GM12873 (cell line): ENCODE measurements around the gene MRPL40.
A peak's percentile ranks its signal among the peaks of the same experiment; 100 is the strongest.

Experiments
- TF ChIP-seq, protein P1 (sequence below): IDR thresholded peaks from 2 replicates; pipeline ENCODE4 v1.5.1; 2012; ENCODE audit warnings: low read depth, mild to moderate bottlenecking, moderate library complexity, low read length, control low read depth; ENCODE audit not compliant: insufficient read depth; ENCODE audit errors: missing control alignments

Gene MRPL40

DNA sequence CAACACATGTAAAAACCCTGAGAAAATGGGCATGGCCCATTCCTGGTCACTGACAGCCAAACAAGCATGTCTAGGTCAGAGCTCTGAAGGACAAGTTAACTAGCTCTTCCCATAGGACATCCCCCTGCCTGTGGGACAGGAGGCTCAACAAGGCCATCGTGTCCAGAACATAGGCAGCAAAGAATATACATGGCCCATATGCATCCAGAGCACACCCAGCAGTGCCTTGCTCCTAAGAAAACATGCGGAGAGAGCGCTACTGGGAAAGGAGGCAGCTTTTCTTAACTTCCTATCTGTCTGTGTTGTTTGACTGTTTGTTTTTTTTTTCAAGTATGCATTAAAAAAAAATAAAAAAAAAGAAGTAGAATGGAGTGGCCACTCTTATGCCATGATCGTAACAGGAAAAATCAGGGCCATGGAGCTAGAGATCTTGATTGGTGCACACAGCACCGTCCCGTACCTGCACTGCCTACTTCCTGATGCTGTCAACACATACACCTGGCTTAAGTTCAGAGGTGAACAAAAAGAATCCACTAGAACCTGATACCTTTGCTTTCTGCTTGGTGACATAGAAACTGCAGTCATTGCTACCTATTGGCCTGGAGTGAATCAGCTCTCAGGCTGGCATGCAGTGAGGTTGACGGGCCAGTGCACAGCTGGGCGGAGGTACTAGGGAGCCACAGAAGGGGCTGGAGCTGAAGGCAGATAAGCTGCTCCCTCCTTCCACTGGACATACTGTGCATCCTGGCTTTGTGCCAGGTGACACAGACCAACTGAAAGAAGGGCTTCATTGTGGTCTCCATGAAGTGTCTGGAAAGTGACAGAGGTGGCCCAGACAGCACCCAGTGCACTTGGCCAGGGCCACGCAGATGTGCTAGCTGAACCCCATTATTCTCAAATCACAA is 34.8 kb downstream of the MRPL40 start:
- TF ChIP-seq, protein P1, sequence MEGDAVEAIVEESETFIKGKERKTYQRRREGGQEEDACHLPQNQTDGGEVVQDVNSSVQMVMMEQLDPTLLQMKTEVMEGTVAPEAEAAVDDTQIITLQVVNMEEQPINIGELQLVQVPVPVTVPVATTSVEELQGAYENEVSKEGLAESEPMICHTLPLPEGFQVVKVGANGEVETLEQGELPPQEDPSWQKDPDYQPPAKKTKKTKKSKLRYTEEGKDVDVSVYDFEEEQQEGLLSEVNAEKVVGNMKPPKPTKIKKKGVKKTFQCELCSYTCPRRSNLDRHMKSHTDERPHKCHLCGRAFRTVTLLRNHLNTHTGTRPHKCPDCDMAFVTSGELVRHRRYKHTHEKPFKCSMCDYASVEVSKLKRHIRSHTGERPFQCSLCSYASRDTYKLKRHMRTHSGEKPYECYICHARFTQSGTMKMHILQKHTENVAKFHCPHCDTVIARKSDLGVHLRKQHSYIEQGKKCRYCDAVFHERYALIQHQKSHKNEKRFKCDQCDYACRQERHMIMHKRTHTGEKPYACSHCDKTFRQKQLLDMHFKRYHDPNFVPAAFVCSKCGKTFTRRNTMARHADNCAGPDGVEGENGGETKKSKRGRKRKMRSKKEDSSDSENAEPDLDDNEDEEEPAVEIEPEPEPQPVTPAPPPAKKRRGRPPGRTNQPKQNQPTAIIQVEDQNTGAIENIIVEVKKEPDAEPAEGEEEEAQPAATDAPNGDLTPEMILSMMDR: no peak

DNA sequence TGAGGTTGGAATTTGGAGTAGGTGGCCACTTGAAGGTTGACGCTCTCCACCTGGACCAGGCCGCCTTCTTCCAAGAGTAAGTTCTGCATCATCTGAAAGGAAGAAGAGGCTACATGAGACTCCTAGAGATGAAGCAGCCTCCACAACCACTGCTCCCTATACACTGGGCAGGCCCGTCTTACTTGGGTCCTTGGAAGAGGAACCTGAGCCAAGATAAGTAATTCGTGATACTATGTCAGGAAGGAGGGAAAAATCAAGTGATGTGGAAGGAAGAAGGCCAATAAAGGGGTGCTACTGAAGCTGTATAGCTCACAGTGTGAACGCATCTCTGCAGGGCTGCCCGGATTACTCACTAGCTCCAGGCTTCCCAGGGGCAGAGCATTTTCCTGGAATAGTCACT is 35.6 kb downstream of the MRPL40 start:
- TF ChIP-seq, protein P1: no peak

DNA sequence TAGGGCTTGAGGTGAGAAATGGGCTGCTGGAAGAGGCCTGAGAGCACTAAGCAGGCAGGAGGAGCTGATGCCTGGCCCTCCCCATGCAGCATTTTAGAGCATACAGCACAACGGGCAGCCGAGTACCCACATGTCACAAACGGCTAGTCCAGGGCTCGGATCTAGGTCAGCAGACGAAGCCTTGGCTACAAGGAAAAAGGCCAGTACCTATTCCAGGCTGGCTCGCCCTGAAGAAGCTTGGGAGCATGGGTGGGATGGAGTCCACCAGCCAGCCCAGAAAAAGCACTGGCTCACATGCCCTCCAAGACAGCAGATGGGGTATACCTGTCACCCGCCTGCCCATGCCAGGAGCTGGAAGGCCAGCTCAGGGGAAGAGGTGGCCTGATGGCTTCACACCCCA is 37.1 kb downstream of the MRPL40 start:
- TF ChIP-seq, protein P1: no peak

DNA sequence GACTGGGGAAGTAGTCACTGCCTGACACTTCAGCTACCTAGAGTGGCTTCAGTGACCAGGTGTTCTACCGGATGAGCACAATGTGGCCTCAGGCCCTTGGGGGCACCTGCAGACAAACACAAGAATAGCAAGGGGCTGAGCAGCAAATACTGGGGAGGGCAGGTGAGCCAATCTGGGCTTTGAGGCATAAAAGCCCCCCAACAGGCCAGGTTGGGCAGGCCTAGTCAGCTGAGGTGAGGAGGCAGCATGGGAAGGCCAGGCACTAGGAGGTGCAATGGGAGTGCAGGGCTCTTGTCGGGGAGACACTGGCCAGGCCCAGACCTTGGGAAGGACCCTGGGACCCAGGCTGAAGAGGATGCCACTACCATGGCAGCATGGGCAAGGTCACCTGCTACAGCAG is 37.7 kb downstream of the MRPL40 start:
- TF ChIP-seq, protein P1: no peak

DNA sequence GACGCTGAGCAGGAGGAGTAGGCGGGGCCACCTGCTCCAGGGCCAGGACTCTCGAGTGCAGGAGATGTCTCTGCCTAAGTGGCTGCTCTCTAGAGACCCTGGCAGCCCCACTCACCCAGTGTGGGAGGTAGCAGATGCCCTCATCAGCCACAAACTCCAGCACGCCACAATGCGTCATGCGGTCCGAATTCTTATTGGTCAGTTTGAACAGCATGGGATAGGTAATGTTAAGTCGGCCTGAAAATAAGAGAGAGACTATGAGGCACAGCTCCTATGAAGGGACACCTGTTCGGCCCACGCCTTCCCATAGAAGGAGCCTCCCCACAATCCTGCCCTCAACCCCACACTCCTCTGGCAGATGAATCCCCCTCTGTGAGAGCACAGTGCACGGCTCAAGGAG is 39.2 kb downstream of the MRPL40 start:
- TF ChIP-seq, protein P1: no peak

DNA sequence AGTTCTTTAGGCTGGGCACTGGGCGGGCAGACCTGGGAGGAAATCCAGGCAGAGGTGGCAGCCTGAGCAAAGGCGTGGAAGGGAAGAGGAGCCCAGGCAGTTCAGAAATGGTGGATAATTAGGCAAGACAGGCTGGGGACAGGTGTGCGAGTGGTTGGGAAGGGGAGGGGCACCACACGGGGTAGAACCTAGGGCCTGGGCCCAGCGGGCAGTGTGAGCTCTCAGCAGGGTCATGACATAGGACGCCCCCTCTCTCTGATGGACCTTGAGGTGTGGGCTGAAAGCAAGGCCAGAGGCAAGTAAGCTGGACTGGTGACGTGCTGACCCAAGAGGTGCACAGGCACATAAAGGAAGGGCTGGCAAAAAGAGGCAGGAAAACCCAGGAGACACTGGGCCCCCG is 39.9 kb downstream of the MRPL40 start:
- TF ChIP-seq, protein P1: no peak

DNA sequence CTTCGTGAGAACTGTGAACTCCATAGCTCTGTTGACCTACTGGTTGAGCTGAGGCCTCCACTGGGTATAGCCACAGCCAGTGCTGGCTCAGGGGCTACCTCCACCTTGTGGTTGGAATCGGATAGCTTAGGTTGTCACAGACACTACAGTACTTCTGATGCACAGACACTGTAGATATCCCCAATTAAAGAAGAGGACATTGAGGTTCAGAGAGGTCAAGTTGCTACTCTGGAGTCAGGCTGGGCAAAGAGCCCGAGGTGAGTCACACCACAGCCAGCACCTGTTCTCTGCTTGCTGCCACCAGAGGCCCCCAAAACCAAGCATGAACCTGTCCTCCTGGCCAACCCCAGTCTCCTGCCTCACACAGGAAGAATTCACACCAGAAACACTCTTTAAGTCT is 41.2 kb downstream of the MRPL40 start:
- TF ChIP-seq, protein P1: peak; percentile 21
